K562 (cell line): ENCODE data around the gene UBE2G2. TPM values are rescaled to one million over a fixed set of nuclear protein-coding genes. Genes with fewer than 3 reads are reported as not detected.

Experiments used
- ATAC-seq: fragments of 200-7000 bp; cut with Tn5 transposase; 3 replicates; pipeline ENCODE4 v1.9.1; 2020; ENCODE audit warnings: moderate library complexity
- BruUV-seq: library from RNA; stranded (reverse); fragments of 400-500 nt; replicated peaks from 2 replicates; lab custom pipeline; 2021; lab: Mats Ljungman, UMichigan
- CTCF ChIA-PET: fragments of 300-600 bp; formaldehyde crosslinking; extraction: SDS; loops from one replicate; lab custom pipeline; 2021; ENCODE audit warnings: low intra/inter-chr PET ratio; lab: Yijun Ruan, JAX
- POLR2A ChIA-PET: fragments of 300-600, 350-650 bp; sonication (Branson Sonifier 250); formaldehyde crosslinking; extraction: SDS; loops from one replicate; lab custom pipeline; 2021; ENCODE audit warnings: antibody characterized with exemption, inconsistent platforms; lab: Yijun Ruan, JAX
- DNase-seq, 4 experiments: peaks; one replicate each; pipeline versions ENCODE4 v3.0.0 to v3.0.0-alpha.2; 2011 to 2018; ENCODE audit warnings: low spot score in 3 of 4, mixed read lengths in 3 of 4; ENCODE audit errors: extremely low read depth in 1 of 4
- FAIRE-seq: peaks from 2 replicates; lab custom pipeline; 2011; peaks lifted over from hg19 to GRCh38; lab: Jason Lieb, UNC
- H2AFZ ChIP-seq: 2 replicates; pipeline ENCODE4 v1.6.0; 2011; ENCODE audit warnings: low read depth, low read length, control low read depth, inconsistent platforms
- H3K27ac ChIP-seq: fragments of 200-600 bp; 3 replicates; pipeline ENCODE4 v1.8.0; 2011; ENCODE audit warnings: low read depth, mild to moderate bottlenecking, control low read depth, inconsistent platforms, low read length, moderate library complexity, mixed read lengths; ENCODE audit errors: extremely low read depth
- H3K27me3 ChIP-seq, 2 experiments: fragments of 300-600 bp in 1 of 2; 2 replicates in 1 of 2; 3 replicates in 1 of 2; pipeline versions ENCODE4 v1.6.0 to v1.8.0; 2011; ENCODE audit warnings: inconsistent platforms in 2 of 2, low read length in 2 of 2, mild to moderate bottlenecking in 1 of 2, mixed read lengths in 1 of 2, moderate library complexity in 1 of 2; ENCODE audit not compliant: control insufficient read depth in 2 of 2, insufficient read depth in 2 of 2
- H3K36me3 ChIP-seq: fragments of 300-600 bp; 3 replicates; pipeline ENCODE4 v1.8.0; 2011; ENCODE audit warnings: mild to moderate bottlenecking, low read length, inconsistent platforms; ENCODE audit not compliant: control insufficient read depth, insufficient read depth
- H3K4me1 ChIP-seq, 2 experiments: fragments of 200-600 bp in 1 of 2; replicated peaks in 1 of 2; 2 replicates in 1 of 2; 3 replicates in 1 of 2; pipeline versions ENCODE4 v1.5.1 to v1.8.0; 2011; ENCODE audit warnings: inconsistent platforms in 2 of 2, low read length in 2 of 2, mild to moderate bottlenecking in 1 of 2, mixed read lengths in 1 of 2, moderate library complexity in 1 of 2; ENCODE audit not compliant: control insufficient read depth in 2 of 2, insufficient read depth in 2 of 2
- H3K4me2 ChIP-seq: 2 replicates; pipeline ENCODE4 v1.6.1; 2011; ENCODE audit warnings: low read length, control low read depth, inconsistent platforms, mixed read lengths; ENCODE audit not compliant: insufficient read depth
- H3K4me3 ChIP-seq: fragments of 200-600 bp; sonication (generic), shearing (Covaris generic); 2 replicates; pipeline ENCODE4 v1.5.1; 2016; ENCODE audit warnings: control low read depth, inconsistent platforms
- H3K79me2 ChIP-seq: fragments of 200-600 bp; 3 replicates; pipeline ENCODE4 v1.8.0; 2011; ENCODE audit warnings: low read length, inconsistent platforms; ENCODE audit not compliant: control insufficient read depth, insufficient read depth
- H3K9ac ChIP-seq, 2 experiments: 2 replicates each; pipeline versions ENCODE4 v1.6.0 to v1.6.1; 2011; ENCODE audit warnings: low read depth in 2 of 2, low read length in 2 of 2, control low read depth in 1 of 2, inconsistent platforms in 1 of 2, mild to moderate bottlenecking in 1 of 2, mixed read lengths in 1 of 2; ENCODE audit not compliant: insufficient read depth in 1 of 2
- H3K9me1 ChIP-seq: one replicate; pipeline ENCODE4 v1.6.0; 2011; ENCODE audit warnings: inconsistent platforms, mild to moderate bottlenecking, low read length, moderate library complexity; ENCODE audit not compliant: control insufficient read depth, insufficient read depth
- H3K9me3 ChIP-seq: replicated peaks from 2 replicates; pipeline ENCODE4 v1.5.1; 2011; ENCODE audit warnings: low read depth, low read length, inconsistent platforms; ENCODE audit not compliant: control insufficient read depth, insufficient read depth
- H4K20me1 ChIP-seq: replicated peaks from 2 replicates; pipeline ENCODE4 v1.6.1; 2011; ENCODE audit warnings: low read length, inconsistent platforms, mixed read lengths; ENCODE audit not compliant: control insufficient read depth, insufficient read depth
- CBFB ChIP-seq: sonication (generic); formaldehyde crosslinking; IDR thresholded peaks from 2 replicates; pipeline ENCODE4 v1.4.0; 2020; ENCODE audit warnings: mild to moderate bottlenecking, missing genetic modification reagents
- EGR1 ChIP-seq: fragments of 450-650 bp; conservative IDR thresholded peaks from 2 replicates; pipeline ENCODE4 v1.6.1; 2017; ENCODE audit warnings: mild to moderate bottlenecking
- MCM3 ChIP-seq: fragments of 450-650 bp; IDR thresholded peaks from 2 replicates; pipeline ENCODE4 v1.6.1; 2016
- whole genome bisulfite sequencing: fragments of 100-300 bp; shearing (Covaris generic); methylation state at CpG from one replicate; pipeline ENCODE4 v1.1.6; 2016; ENCODE audit warnings: low coverage, mixed read lengths; ENCODE audit not compliant: insufficient coverage; ENCODE audit errors: missing lambda C conversion rate; 5-methylcytosine and 5-hydroxymethylcytosine counted together
- in situ Hi-C: fragments of 300-500 bp; cut with MboI; formaldehyde crosslinking; loops from 4 replicates; pipeline ENCODE4 v1.15.0; 2018; ENCODE audit warnings: inconsistent platforms, mixed read lengths
- intact Hi-C: fragments of 100-400 bp; cut with micrococcal nuclease; formaldehyde crosslinking; loops from 2 replicates; pipeline ENCODE4 v1.14.2; 2022
- polyA plus RNA-seq, 8 experiments: library from polyadenylated mRNA; depleted of rRNA in 4 of 8; stranded (reverse) in 5 of 8; unstranded in 3 of 8; fragments of >200 nt; fragmentation: Nextera tagmentation in 2 of 8; fragmentation: Illumina TruSeq in 1 of 8; extraction: Ambion mirVana in 2 of 8; extraction: Trizol in 1 of 8; gene quantifications; 2 replicates each; pipeline versions ENCODE4 v1.2.1 to v1.2.3, GENCODE V29; 2011 to 2014; ENCODE audit warnings: inconsistent platforms in 1 of 8, missing spikeins in 1 of 8
- total RNA-seq, 7 experiments: library from RNA; depleted of rRNA in 6 of 7; stranded (reverse); fragments of >200 nt in 6 of 7; fragmentation: Illumina TruSeq in 2 of 7; extraction: Trizol in 2 of 7; gene quantifications; 2 replicates each; pipeline versions ENCODE4 v1.2.1 to v1.2.3, GENCODE V29; 2011 to 2021; ENCODE audit warnings: low replicate concordance in 1 of 7
- TF ChIP-seq, protein P1 (sequence below): fragments of 450-650 bp; formaldehyde crosslinking; IDR thresholded peaks from 2 replicates; pipeline ENCODE4 v1.4.0; 2020; ENCODE audit warnings: mild to moderate bottlenecking, mixed read lengths

UBE2G2 gene
- total and polyA plus RNA-seq, 9 of the 15 experiments (the other 6 are each of a cell fraction or from before 2014, with no cell fraction given), result 47.5 to 225 (median 140) TPM

DNA sequence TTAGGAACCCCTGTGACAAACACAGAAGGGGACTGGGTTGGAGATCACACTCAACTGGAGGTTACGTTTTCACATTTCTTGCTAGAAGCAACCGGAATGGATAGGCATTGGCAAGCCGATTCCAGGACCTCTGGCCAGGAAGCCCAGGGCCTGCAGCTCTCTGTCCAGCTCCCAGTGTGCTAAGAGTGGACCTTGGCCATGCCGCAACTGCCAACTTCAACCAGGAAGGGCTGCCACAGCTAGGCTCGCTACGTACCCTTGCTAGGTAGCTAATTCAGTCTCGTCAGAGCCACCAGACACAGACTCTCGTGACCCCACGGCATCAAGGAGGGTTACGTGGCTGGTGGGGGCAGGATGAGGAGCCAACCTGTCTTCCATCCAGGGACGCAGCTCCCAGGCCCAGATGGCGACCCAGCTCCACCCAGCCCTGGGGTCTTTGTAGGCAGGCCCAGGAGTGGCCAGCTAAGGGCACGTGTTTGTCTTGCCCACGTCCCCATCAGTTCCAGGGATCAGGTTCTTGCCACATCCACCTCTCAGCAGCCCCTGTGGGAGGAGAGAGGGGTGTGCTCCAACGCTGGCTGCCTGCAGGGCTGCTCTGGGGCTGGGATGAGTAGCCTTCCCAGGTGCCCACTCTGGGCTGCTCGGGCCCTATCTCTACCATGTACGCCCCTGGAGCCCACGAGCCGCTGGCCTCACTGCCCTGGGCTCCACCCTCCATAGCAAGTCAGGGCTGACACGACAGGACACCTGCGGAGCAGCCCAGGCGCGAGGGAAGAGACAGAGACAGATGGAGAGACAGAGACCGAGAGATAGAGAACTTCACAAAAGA, 39.2 kb downstream of the UBE2G2 start (continued):
- TF ChIP-seq, protein P1, sequence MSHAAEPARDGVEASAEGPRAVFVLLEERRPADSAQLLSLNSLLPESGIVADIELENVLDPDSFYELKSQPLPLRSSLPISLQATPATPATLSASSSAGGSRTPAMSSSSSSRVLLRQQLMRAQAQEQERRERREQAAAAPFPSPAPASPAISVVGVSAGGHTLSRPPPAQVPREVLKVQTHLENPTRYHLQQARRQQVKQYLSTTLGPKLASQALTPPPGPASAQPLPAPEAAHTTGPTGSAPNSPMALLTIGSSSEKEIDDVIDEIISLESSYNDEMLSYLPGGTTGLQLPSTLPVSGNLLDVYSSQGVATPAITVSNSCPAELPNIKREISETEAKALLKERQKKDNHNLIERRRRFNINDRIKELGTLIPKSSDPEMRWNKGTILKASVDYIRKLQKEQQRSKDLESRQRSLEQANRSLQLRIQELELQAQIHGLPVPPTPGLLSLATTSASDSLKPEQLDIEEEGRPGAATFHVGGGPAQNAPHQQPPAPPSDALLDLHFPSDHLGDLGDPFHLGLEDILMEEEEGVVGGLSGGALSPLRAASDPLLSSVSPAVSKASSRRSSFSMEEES (CRISPR knock-in tag), result no peak

DNA sequence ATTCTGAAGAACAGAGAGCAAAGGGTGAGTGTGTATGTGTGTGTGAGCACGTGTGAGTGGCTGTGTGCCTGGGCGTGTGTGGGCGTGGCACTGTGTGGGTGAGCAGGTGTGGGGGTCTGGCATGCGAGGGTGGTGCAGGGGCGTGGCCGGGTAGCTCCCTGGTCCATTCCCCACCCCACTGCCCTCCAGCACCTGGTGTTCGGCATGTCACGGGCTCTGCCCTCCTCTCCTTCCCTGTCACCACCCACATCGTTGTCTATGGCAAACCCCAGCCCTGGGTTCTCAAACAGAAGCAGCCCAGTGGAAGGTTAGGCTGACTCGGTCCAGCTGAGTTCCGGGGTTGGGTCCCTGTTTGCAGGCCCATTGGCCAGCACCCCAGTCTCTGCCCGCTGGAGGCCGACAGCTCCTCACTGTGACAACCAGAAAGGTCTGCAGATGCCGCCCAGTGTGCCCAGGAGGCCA, 39.8 kb downstream of the UBE2G2 start:
- H3K9me3 ChIP-seq, result no peaks in the 10 kb centered on the region
- no peak overlapping the region for H2AFZ ChIP-seq
- H3K27ac ChIP-seq, result no peak overlapping the region
- H3K9ac ChIP-seq, result peak overlapping the region in 1 of 2 experiments; percentile 7; a peak in 1 of 4 replicates
- peaks cover 17 to 61% of the 10 kb centered on the region in 2 experiments for H3K4me1 ChIP-seq
- no peak overlapping the region for H3K4me2 ChIP-seq
- in situ Hi-C loops, result no loop called here
- no peak overlapping the region for H3K4me3 ChIP-seq
- H4K20me1 ChIP-seq, result peaks cover 22% of the 10 kb centered on the region
- ATAC-seq, result no peak
- no peak for DNase-seq
- peak; percentile 42 for FAIRE-seq
- BruUV-seq, result no TSS peak
- H3K9me1 ChIP-seq, result no peaks in the 10 kb centered on the region
- intact Hi-C loops, result no loop called here
- H3K27me3 ChIP-seq, result peaks cover 0 to 5% of the 10 kb centered on the region in 2 experiments; a peak in 1 of 5 replicates
- H3K36me3 ChIP-seq, result no peaks in the 10 kb centered on the region
- 39% methylated on average over 12 of the region's 14 CpGs for WGBS
- POLR2A ChIA-PET, result interaction anchor here (0.6 to 0.9 kb wide), 2 partner anchors 22 to 40 kb away, joined by 3 read pairs; partner anchors contain the start of gene UBE2G2
- TF ChIP-seq CBFB (CRISPR knock-in tag) (0 out of 2 replicates have a peak, but pooled peaks have one; percentile 24), MCM3 (no peak), EGR1 (peak; percentile 75)
- no peaks in the 10 kb centered on the region for H3K79me2 ChIP-seq
- CTCF ChIA-PET, result no interaction called here
